HG03571 (cell line): ENCODE data around the gene SLC6A18.
"Not testable (repeated sequence)": the region's sequence is repeated elsewhere in the genome, so short reads cannot be mapped to it uniquely, and the experiment has no call there.

Experiments used
- ATAC-seq: cut with Tn5 transposase; IDR thresholded peaks from one replicate; pipeline ENCODE4 v1.9.1; 2021; ENCODE audit not compliant: unreplicated experiment

SLC6A18 gene

DNA sequence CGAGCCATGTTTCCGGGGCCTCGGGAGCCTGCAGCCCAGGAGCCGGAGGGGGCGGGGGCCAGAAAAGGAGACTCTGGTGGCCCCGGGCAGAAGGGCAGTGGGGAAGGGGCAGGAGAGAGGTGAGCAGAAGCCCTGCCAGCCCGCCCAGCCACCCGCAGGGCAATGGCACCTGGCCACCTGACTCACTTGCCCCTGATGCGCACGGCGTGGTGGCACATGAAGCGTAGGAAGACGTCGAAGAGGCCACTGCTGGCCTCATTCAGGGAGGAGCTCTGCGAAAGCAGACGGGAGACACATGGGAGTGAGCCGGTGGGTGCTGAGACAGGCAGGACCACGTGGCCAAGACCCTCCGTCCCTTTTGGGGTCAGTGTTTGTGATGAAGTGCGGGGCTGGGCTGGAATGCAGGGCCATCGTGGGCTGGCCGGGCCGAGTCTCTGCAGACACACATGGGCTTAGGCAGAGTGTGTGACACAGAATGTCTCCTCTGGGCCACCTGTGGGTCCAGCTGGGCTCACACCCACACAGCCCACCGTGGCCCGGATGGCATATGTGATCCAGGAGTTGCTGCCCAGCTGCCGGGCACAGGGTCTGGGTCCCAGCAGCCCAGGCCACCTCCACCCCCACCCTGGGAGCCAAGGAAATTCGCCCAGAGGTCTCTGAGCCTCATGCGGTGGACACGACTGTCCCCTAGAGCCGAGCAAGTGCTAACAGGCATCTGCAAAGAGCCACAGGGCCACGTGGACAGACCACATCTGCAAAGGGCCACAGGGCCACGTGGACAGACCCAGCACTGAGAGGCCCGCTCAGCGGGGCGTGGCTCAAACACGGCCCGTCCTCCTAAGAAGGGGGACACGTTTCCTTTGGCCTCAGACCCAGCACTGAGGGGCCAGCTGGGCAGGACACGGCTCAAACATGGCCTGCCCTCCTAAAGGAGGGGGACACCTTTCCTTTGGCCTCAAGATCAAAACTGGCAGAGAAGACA lies 46.0 kb downstream of the SLC6A18 start:
- ATAC-seq, result no peak

DNA sequence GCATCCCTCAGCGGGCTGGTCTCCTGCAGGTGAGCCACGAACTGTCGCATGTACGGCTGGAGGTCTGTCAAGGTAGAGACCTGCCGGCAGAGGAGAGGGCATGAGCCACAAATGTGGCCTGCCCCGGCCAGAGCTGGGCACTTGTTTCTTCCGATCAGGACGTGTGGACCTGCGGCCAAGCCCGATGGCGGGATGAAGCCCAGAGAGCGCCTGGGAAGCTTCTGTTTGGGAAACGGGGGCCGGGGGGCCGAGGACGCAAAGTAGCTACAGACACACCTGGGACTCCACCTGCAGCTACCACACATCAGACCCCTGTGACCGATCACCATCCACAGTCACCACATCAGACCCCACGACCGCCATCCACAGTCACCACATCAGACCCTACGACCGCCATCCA lies 47.0 kb downstream of the SLC6A18 start:
- no peak for ATAC-seq

- ATAC-seq, result no peak
Measured at GRCh38 chr5:1273745-1274144, 48.6 kb downstream of the SLC6A18 start.

- ATAC-seq, result no peak
Measured at GRCh38 chr5:1274471-1274870, 49.3 kb downstream of the SLC6A18 start.

- not testable (repeated sequence) for ATAC-seq
Measured at GRCh38 chr5:1275397-1276391, 50.5 kb downstream of the SLC6A18 start.

GRCh38 chr5:1276930-1277329 lies 51.7 kb downstream of the SLC6A18 start:
- ATAC-seq, result no peak

DNA sequence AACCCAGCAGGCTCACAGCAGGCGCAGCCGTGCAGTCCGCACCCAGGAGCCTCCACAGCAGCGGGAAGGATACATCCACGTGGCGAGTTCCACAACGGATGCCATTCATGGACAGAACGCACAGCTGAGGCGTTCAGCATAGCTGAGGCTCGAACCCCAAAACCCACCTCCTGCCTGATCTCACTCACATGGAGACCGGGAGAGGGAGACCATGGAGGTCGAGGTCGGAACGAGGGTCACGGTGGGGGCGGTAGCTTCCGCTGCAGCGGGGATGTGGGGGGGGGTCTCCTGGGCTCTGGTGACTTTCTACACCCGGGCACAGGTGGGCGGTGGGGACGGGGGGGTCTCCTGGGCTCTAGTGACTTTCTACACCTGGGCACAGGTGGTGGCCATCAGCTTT lies 52.1 kb downstream of the SLC6A18 start:
- no peak for ATAC-seq

DNA sequence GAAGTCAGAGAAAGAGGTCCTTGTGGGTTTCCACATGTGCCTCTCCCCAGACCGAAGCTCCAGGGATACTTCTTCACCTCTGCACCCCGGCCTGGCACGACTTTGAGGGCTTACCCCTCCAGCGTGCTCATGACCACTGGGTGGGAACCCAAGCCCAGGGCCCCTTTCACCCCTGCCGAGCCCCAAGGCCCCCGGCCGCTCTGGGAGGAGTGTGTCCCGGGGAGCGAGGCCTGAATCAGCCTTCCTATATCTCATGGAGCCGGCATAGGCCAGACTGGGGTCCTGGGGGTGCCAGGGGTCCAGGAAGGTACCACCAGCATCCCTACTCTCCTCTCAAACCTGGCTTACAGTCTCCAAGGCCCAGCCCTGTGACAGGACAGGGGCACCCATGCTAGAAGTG lies 52.6 kb downstream of the SLC6A18 start:
- ATAC-seq, result no peak

- ATAC-seq, result no peak
Measured at GRCh38 chr5:1278216-1278615, 53.0 kb downstream of the SLC6A18 start.

GRCh38 chr5:1278656-1279442 lies 53.7 kb downstream of the SLC6A18 start:
- no peak for ATAC-seq

GRCh38 chr5:1279443-1280151 lies 54.4 kb downstream of the SLC6A18 start:
- ATAC-seq, result no peak

DNA sequence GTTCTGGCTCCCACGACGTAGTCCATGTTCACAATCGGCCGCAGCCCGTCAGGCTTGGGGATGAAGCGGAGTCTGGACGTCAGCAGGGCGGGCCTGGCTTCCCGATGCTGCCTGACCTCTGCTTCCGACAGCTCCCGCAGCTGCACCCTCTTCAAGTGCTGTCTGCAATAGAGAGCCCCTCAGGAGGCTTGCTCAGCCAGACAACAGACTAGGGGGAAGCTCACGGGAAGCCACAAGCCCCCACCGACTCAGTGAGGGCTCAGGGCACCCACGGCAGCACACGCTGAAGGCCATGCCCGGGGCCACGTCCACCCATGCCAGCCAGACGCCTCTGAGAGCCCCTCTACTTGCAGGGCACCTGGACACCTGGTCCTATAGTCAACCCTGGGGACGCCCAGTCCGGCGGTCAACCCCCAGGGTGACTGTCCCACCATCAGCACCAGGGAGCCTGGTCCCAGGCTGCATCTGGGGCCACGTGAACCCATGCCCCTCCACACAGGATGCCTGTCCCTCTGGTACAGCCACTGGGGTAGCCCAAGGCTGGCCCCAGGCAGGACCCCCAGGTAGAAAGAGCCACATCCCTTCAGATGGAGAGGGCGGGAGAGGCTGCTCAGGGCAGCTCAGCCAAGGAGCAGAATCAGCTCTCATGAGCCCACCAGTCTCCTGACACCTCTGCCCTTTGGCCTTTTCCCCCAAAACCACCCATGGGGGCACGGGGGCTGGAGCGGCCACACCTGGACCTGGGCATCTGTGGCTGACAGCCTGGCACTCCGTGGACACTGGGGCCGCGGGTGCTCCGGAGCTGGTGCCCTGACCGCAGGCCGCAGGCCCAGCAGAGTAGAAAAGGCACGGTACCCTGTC lies 55.2 kb downstream of the SLC6A18 start:
- ATAC-seq, result no peak

GRCh38 chr5:1281038-1281882 lies 56.1 kb downstream of the SLC6A18 start:
- ATAC-seq, result no peak

DNA sequence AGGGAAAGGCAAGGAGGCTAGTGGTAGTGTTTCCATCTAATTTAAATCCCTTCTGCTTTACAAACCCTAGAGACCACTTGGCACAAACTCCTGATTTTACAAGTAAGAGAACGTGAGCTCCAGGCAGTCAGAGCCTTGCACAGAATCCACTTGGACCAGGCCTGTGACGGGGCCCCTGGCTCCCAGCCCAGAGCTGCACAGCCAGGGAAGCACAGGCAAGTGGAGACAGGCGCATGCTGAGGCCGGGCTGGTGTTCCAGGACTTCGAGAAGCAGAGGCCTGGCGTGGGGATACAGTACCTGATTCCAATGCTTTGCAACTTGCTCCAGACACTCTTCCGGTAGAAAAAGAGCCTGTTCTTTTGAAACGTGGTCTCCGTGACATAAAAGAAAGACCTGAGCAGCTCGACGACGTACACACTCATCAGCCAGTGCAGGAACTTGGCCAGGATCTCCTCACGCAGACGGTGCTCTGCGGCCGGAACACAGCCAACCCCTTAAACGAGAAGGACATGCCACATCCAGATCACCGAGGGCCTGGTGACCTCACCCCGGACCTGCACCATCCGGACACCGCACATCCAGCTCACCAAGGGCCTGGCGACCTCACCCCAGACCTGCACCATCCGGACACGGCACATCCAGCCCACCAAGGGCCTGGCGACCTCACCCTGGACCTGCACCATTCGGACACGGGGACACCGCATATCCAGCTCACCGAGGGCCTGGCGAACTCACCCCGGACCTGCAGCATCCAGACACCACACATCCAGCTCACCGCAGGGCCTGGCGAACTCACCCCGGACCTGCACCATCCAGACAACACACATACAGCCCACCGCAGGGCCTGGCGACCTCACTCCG lies 57.2 kb downstream of the SLC6A18 start:
- no peak for ATAC-seq

DNA sequence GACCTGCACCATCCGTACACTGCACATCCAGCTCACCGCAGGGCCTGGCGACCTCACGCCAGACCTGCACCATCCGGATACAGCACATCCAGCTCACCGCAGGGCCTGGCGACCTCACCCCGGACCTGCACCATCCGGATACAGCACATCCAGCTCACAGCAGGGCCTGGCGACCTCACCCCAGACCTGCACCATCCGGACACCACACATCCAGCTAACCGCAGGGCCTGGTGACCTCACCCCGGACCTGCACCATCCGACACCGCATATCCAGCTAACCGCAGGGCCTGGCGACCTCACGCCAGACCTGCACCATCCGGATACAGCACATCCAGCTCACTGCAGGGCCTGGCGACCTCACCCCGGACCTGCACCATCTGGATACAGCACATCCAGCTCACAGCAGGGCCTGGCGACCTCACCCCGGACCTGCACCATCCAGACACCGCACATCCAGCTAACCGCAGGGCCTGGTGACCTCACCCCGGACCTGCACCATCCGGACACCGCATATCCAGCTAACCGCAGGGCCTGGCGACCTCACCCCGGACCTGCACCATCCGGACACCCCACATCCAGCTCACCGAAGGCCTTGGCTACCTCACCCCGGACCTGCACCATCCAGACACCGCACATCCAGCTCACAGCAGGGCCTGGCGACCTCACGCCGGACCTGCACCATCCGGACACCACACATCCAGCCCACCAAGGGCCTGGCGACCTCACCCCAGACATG lies 58.0 kb downstream of the SLC6A18 start:
- not testable (repeated sequence) for ATAC-seq

GRCh38 chr5:1283729-1284041 lies 58.5 kb downstream of the SLC6A18 start:
- not testable (repeated sequence) for ATAC-seq
